HepG2 (cell line): Measurements from ENCODE around the gene ZFPM1. TPM values are rescaled to one million over a fixed set of nuclear protein-coding genes. Genes with fewer than 3 reads are reported as not detected.

ENCODE experiments used
- ATAC-seq: fragments of 200-7000 bp; cut with Tn5 transposase; 3 replicates; pipeline ENCODE4 v1.9.1; 2020; ENCODE audit warnings: mild to moderate bottlenecking, moderate library complexity
- BruUV-seq: library from RNA; stranded (reverse); fragments of 400-500 nt; replicated peaks from 2 replicates; lab custom pipeline; 2021; lab: Mats Ljungman, UMichigan
- CTCF ChIA-PET: fragments of 300-600 bp; formaldehyde crosslinking; extraction: SDS; loops from one replicate; lab custom pipeline; 2021; ENCODE audit warnings: low total read pairs, inconsistent platforms, low intra/inter-chr PET ratio; lab: Yijun Ruan, JAX
- POLR2A ChIA-PET: fragments of 350-600 bp; sonication (Branson Sonifier 250); formaldehyde crosslinking; loops from one replicate; lab custom pipeline; 2020; ENCODE audit warnings: antibody characterized with exemption, inconsistent platforms; lab: Yijun Ruan, JAX
- DNase-seq: peaks from one replicate; pipeline ENCODE4 v3.0.0-alpha.2; 2015; ENCODE audit warnings: low spot score
- FAIRE-seq: peaks from 3 replicates; lab custom pipeline; 2011; peaks lifted over from hg19 to GRCh38; lab: Jason Lieb, UNC
- H2AFZ ChIP-seq: one replicate; pipeline ENCODE4 v1.6.1; 2011; ENCODE audit warnings: low read length, inconsistent platforms
- H3K27ac ChIP-seq: fragments of 300-600 bp; 3 replicates; pipeline ENCODE4 v1.8.0; 2011; ENCODE audit warnings: mixed run types, mild to moderate bottlenecking, mixed read lengths, low read length, inconsistent platforms; ENCODE audit not compliant: insufficient read depth; ENCODE audit errors: extremely low read length
- H3K27me3 ChIP-seq, 2 experiments: fragments of 200-600 bp in 1 of 2; 2 replicates in 1 of 2; 3 replicates in 1 of 2; pipeline versions ENCODE4 v1.6.0 to v1.8.0; 2011; ENCODE audit warnings: low read length in 2 of 2, mild to moderate bottlenecking in 2 of 2, moderate library complexity in 2 of 2, inconsistent platforms in 1 of 2; ENCODE audit not compliant: insufficient read depth in 2 of 2, control insufficient read depth in 1 of 2
- H3K36me3 ChIP-seq, 2 experiments: fragments of 200-600 bp in 1 of 2; replicated peaks in 1 of 2; 2 replicates in 1 of 2; 3 replicates in 1 of 2; pipeline versions ENCODE4 v1.5.1 to v1.8.0; 2011; ENCODE audit warnings: low read length in 2 of 2, inconsistent platforms in 1 of 2; ENCODE audit not compliant: insufficient read depth in 2 of 2, control insufficient read depth in 1 of 2
- H3K4me1 ChIP-seq: 2 replicates; pipeline ENCODE4 v1.5.1; 2012; ENCODE audit warnings: low read length, inconsistent platforms; ENCODE audit not compliant: insufficient read depth
- H3K4me2 ChIP-seq: 2 replicates; pipeline ENCODE4 v1.6.0; 2011; ENCODE audit warnings: low read depth, low read length, inconsistent platforms
- H3K4me3 ChIP-seq, 3 experiments: fragments of 200-600 bp in 1 of 3; sonication (generic), shearing (Covaris generic) in 1 of 3; replicated peaks in 1 of 3; 2 replicates each; pipeline ENCODE4 v1.5.1; 2011 to 2016; ENCODE audit warnings: low read length in 3 of 3, inconsistent platforms in 2 of 3, low read depth in 2 of 3, mild to moderate bottlenecking in 2 of 3, control low read depth in 1 of 3, mixed read lengths in 1 of 3; ENCODE audit not compliant: insufficient read depth in 1 of 3
- H3K79me2 ChIP-seq: one replicate; pipeline ENCODE4 v1.6.1; 2011; ENCODE audit warnings: low read length, inconsistent platforms; ENCODE audit not compliant: insufficient read depth
- H3K9ac ChIP-seq: 2 replicates; pipeline ENCODE4 v1.6.0; 2011; ENCODE audit warnings: mild to moderate bottlenecking, low read depth, low read length, inconsistent platforms; ENCODE audit not compliant: insufficient read depth
- H3K9me3 ChIP-seq: 2 replicates; pipeline ENCODE4 v1.5.1; 2012; ENCODE audit warnings: mild to moderate bottlenecking, low read length
- H4K20me1 ChIP-seq: 2 replicates; pipeline ENCODE4 v1.6.0; 2011; ENCODE audit warnings: inconsistent platforms, mild to moderate bottlenecking, low read length, moderate library complexity; ENCODE audit not compliant: insufficient read depth
- ATAD3A ChIP-seq: sonication (generic); formaldehyde crosslinking; IDR thresholded peaks from 2 replicates; pipeline ENCODE4 v1.4.0; 2020; ENCODE audit warnings: missing genetic modification reagents
- CEBPG ChIP-seq: IDR thresholded peaks from 2 replicates; pipeline ENCODE4 v1.6.1; 2016
- FOXC1 ChIP-seq: sonication (generic); formaldehyde crosslinking; IDR thresholded peaks from 2 replicates; pipeline ENCODE4 v1.8.0; 2022; ENCODE audit warnings: mild to moderate bottlenecking, missing genetic modification reagents, borderline replicate concordance
- FOXO1 ChIP-seq: sonication (generic); formaldehyde crosslinking; IDR thresholded peaks from 2 replicates; pipeline ENCODE4 v1.4.0; 2020; ENCODE audit warnings: missing genetic modification reagents
- NFE2 ChIP-seq: sonication (generic); formaldehyde crosslinking; IDR thresholded peaks from 2 replicates; pipeline ENCODE4 v1.4.0; 2020; ENCODE audit warnings: missing genetic modification reagents
- PLRG1 ChIP-seq: fragments of 450-650 bp; conservative IDR thresholded peaks from 2 replicates; pipeline ENCODE4 v1.6.1; 2016
- PRPF4 ChIP-seq: fragments of 200-400 bp; formaldehyde crosslinking; IDR thresholded peaks from 2 replicates; pipeline ENCODE4 v1.6.1; 2016; ENCODE audit warnings: low read length, low read depth; ENCODE audit not compliant: poor library complexity, severe bottlenecking
- RAD21 ChIP-seq: fragments of 450-650 bp; formaldehyde crosslinking; IDR thresholded peaks from 2 replicates; pipeline ENCODE4 v1.5.0; 2020; ENCODE audit warnings: mild to moderate bottlenecking
- ZBTB10 ChIP-seq: sonication (generic); formaldehyde crosslinking; IDR thresholded peaks from 2 replicates; pipeline ENCODE4 v1.4.0; 2020; ENCODE audit warnings: missing genetic modification reagents, borderline replicate concordance
- ZFP62 ChIP-seq: sonication (generic); formaldehyde crosslinking; IDR thresholded peaks from 2 replicates; pipeline ENCODE4 v1.4.0; 2020; ENCODE audit warnings: missing genetic modification reagents
- ZMYM4 ChIP-seq: sonication (generic); formaldehyde crosslinking; IDR thresholded peaks from 2 replicates; pipeline ENCODE4 v1.8.1; 2023; ENCODE audit warnings: mild to moderate bottlenecking, missing genetic modification reagents
- ZNF678 ChIP-seq: sonication (generic); formaldehyde crosslinking; IDR thresholded peaks from 2 replicates; pipeline ENCODE4 v1.4.0; 2020; ENCODE audit warnings: mild to moderate bottlenecking, missing genetic modification reagents
- WGBS: methylation state at CpG from one replicate; pipeline ENCODE4 v1.1.6; 2017; ENCODE audit warnings: low lambda C conversion rate; 5-methylcytosine and 5-hydroxymethylcytosine counted together
- in situ Hi-C: cut with HindIII; loops from 2 replicates; pipeline ENCODE4 v1.10.0; 2017; ENCODE audit warnings: low pct_unique_long_range_greater_than_20kb; ENCODE audit not compliant: extremely low pct_ligation_motif_present
- intact Hi-C: fragments of 100-400 bp; cut with micrococcal nuclease; formaldehyde crosslinking; loops from one replicate; pipeline ENCODE4 v1.10.0; 2022; ENCODE audit not compliant: unreplicated experiment
- polyA plus RNA-seq, 8 experiments: library from polyadenylated mRNA; depleted of rRNA in 3 of 8; stranded (reverse) in 7 of 8; unstranded in 1 of 8; fragments of >200 nt; fragmentation: Illumina TruSeq in 4 of 8; extraction: Trizol in 4 of 8; gene quantifications; 2 replicates each; pipeline versions ENCODE4 v1.2.1 to v1.2.3, GENCODE V29; 2011 to 2016; ENCODE audit warnings: low read depth in 4 of 8, missing spikeins in 1 of 8, mixed read lengths in 1 of 8; ENCODE audit not compliant: insufficient read depth in 1 of 8
- total RNA-seq, 5 experiments: library from RNA; depleted of rRNA; stranded (reverse); fragments of >200 nt; fragmentation: Illumina TruSeq; extraction: Trizol; gene quantifications; 2 replicates each; pipeline ENCODE4 v1.2.3, GENCODE V29; 2016; ENCODE audit warnings: low read depth in 1 of 5
- TF ChIP-seq, protein P1 (sequence below): sonication (generic); formaldehyde crosslinking; IDR thresholded peaks from 2 replicates; pipeline ENCODE4 v1.4.0; 2020; ENCODE audit warnings: missing genetic modification reagents, borderline replicate concordance
- TF ChIP-seq, protein P2 (sequence below): sonication (generic); formaldehyde crosslinking; IDR thresholded peaks from 2 replicates; pipeline ENCODE4 v1.4.0; 2020; ENCODE audit warnings: mild to moderate bottlenecking, low read depth, missing genetic modification reagents

ZFPM1 gene
- total and polyA plus RNA-seq, 2 of the 13 experiments (the other 11 are each of a cell fraction or from before 2014, with no cell fraction given): 1.3 to 3.8 TPM

- no peak for TF ChIP-seq RAD21 (CRISPR knock-in tag)
- no peak for TF ChIP-seq CEBPG (CRISPR knock-in tag)
- no peak for TF ChIP-seq NFE2
- no peak for TF ChIP-seq ZMYM4 (CRISPR knock-in tag)
Observed at GRCh38 chr16:88446736-88447135, 6.3 kb upstream of the ZFPM1 start (continued).

DNA sequence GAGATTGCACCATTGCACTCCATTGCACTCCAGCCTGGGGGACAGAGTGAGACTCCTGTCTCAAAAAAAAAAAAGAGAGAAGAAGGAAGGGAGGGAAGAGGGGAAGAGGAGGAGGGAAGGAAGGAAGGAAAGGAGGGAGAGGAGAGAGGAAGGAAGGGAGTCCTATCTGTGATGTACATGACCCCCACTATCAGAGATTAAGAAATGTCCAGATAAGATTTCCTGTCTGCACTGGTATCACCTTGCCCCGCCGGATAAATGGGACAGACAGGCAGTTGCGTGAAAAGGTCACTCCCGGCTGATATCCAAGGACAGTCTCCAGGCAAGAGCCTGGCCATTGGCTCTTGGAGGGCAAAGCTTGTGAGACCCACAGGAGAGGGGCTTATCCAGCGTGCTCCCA lies 5.2 kb upstream of the ZFPM1 start:
- intact Hi-C loops: no loop called here
- CTCF ChIA-PET: interaction anchor here (0.7 kb wide), 1 partner anchor 80 kb away, joined by 3 read pairs; no protein-coding TSS in a partner anchor

More for the DNA sequence above, 5.2 kb upstream of the ZFPM1 start:
- 29% methylated on average over 3 of the region's 5 CpGs for WGBS
- BruUV-seq: no TSS peak
- H4K20me1 ChIP-seq: no peaks in the 10 kb centered on the region
- no peaks in the 10 kb centered on the region for H3K36me3 ChIP-seq
- DNase-seq (no peak), ATAC-seq (no peak), FAIRE-seq (no peak)
- H3K4me1 ChIP-seq: peaks cover 19% of the 10 kb centered on the region
- no peaks in the 10 kb centered on the region for H3K9me3 ChIP-seq
- peaks cover 32 to 89% of the 10 kb centered on the region in 2 experiments for H3K27me3 ChIP-seq
- no peak overlapping the region for H3K4me3 ChIP-seq
- H3K27ac ChIP-seq: no peak overlapping the region
- H3K4me2 ChIP-seq: no peak overlapping the region
- in situ Hi-C loops: no loop called here
- no peak overlapping the region for H2AFZ ChIP-seq
- no peak overlapping the region for H3K9ac ChIP-seq
- TF ChIP-seq FOXC1 (CRISPR knock-in tag) (no peak), ZFP62 (CRISPR knock-in tag) (no peak), PRPF4 (no peak), FOXO1 (CRISPR knock-in tag) (no peak), ATAD3A (CRISPR knock-in tag) (no peak), ZNF678 (no peak), PLRG1 (no peak), ZBTB10 (no peak)
- TF ChIP-seq, protein P1, sequence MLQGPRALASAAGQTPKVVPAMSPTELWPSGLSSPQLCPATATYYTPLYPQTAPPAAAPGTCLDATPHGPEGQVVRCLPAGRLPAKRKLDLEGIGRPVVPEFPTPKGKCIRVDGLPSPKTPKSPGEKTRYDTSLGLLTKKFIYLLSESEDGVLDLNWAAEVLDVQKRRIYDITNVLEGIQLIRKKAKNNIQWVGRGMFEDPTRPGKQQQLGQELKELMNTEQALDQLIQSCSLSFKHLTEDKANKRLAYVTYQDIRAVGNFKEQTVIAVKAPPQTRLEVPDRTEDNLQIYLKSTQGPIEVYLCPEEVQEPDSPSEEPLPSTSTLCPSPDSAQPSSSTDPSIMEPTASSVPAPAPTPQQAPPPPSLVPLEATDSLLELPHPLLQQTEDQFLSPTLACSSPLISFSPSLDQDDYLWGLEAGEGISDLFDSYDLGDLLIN (CRISPR knock-in tag): no peak
- TF ChIP-seq, protein P2, sequence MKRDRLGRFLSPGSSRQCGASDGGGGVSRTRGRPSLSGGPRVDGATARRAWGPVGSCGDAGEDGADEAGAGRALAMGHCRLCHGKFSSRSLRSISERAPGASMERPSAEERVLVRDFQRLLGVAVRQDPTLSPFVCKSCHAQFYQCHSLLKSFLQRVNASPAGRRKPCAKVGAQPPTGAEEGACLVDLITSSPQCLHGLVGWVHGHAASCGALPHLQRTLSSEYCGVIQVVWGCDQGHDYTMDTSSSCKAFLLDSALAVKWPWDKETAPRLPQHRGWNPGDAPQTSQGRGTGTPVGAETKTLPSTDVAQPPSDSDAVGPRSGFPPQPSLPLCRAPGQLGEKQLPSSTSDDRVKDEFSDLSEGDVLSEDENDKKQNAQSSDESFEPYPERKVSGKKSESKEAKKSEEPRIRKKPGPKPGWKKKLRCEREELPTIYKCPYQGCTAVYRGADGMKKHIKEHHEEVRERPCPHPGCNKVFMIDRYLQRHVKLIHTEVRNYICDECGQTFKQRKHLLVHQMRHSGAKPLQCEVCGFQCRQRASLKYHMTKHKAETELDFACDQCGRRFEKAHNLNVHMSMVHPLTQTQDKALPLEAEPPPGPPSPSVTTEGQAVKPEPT (CRISPR knock-in tag): no peak
- H3K79me2 ChIP-seq: no peaks in the 10 kb centered on the region
- POLR2A ChIA-PET: interaction anchor here (1.0 kb wide), 1 partner anchor 61 kb away, joined by 4 read pairs; no protein-coding TSS in a partner anchor
